Measurements from ENCODE around the gene ZNF536.

Gene ZNF536

GRCh38 chr19:30529876-30530275 is 157.7 kb downstream of the ZNF536 start:
- no peak for DNase-seq (ENCODE audit: low read depth)

- DNase-seq (ENCODE audit: low read depth): no peak
Measured at GRCh38 chr19:30530751-30531150, 158.6 kb downstream of the ZNF536 start.

- DNase-seq (ENCODE audit: low read depth): no peak
Measured at GRCh38 chr19:30535011-30535410, 162.8 kb downstream of the ZNF536 start.

GRCh38 chr19:30536975-30537374 is 164.8 kb downstream of the ZNF536 start:
- DNase-seq (ENCODE audit: low read depth): no peak

- no peak for DNase-seq (ENCODE audit: low read depth)
Measured at GRCh38 chr19:30539315-30539714, 167.1 kb downstream of the ZNF536 start.

- no peak for DNase-seq (ENCODE audit: low read depth)
Measured at GRCh38 chr19:30539981-30540380, 167.8 kb downstream of the ZNF536 start.

GRCh38 chr19:30540761-30541160 is 168.6 kb downstream of the ZNF536 start:
- no peak for DNase-seq (ENCODE audit: low read depth)

- DNase-seq (ENCODE audit: low read depth): no peak
Measured at GRCh38 chr19:30541575-30541974, 169.4 kb downstream of the ZNF536 start.

- no peak for DNase-seq (ENCODE audit: low read depth)
Measured at GRCh38 chr19:30543243-30543945, 171.2 kb downstream of the ZNF536 start.

GRCh38 chr19:30545752-30546151 is 173.6 kb downstream of the ZNF536 start:
- no peak for DNase-seq (ENCODE audit: low read depth)

- DNase-seq (ENCODE audit: low read depth): no peak
Measured at GRCh38 chr19:30546332-30546731, 174.1 kb downstream of the ZNF536 start.

- no peak for DNase-seq (ENCODE audit: low read depth)
Measured at GRCh38 chr19:30547246-30547645, 175.1 kb downstream of the ZNF536 start.

GRCh38 chr19:30549151-30549550 is 177.0 kb downstream of the ZNF536 start:
- DNase-seq (ENCODE audit: low read depth): no peak

GRCh38 chr19:30551271-30551670 is 179.1 kb downstream of the ZNF536 start:
- no peak for DNase-seq (ENCODE audit: low read depth)

GRCh38 chr19:30552593-30552992 is 180.4 kb downstream of the ZNF536 start:
- no peak for DNase-seq (ENCODE audit: low read depth)

- no peak for DNase-seq (ENCODE audit: low read depth)
Measured at GRCh38 chr19:30555075-30555790, 183.0 kb downstream of the ZNF536 start.

- no peak for DNase-seq (ENCODE audit: low read depth)
Measured at GRCh38 chr19:30555791-30556110, 183.6 kb downstream of the ZNF536 start.

GRCh38 chr19:30556230-30556711 is 184.1 kb downstream of the ZNF536 start:
- no peak for DNase-seq (ENCODE audit: low read depth)

- DNase-seq (ENCODE audit: low read depth): no peak
Measured at GRCh38 chr19:30557212-30557611, 185.0 kb downstream of the ZNF536 start.

- DNase-seq (ENCODE audit: low read depth): no peak
Measured at GRCh38 chr19:30557927-30558557, 185.9 kb downstream of the ZNF536 start.

GRCh38 chr19:30558793-30559192 is 186.6 kb downstream of the ZNF536 start:
- DNase-seq (ENCODE audit: low read depth): no peak

GRCh38 chr19:30559446-30559845 is 187.3 kb downstream of the ZNF536 start:
- no peak for DNase-seq (ENCODE audit: low read depth)

GRCh38 chr19:30562981-30563380 is 190.8 kb downstream of the ZNF536 start:
- no peak for DNase-seq (ENCODE audit: low read depth)
